H1 (cell line): ENCODE data around the gene CAPN14. TPM values are rescaled to one million over a fixed set of nuclear protein-coding genes. Genes with fewer than 3 reads are reported as not detected.

ENCODE experiments used
- CTCF ChIA-PET: fragments of 300-600 bp; sonication (Branson Sonifier 250); formaldehyde crosslinking; loops from one replicate; lab custom pipeline; 2021; ENCODE audit not compliant: partially characterized antibody; lab: Charles Lee
- POLR2A ChIA-PET: fragments of 300-600 bp; sonication (Branson Sonifier 250); formaldehyde crosslinking; loops from one replicate; lab custom pipeline; 2021; ENCODE audit warnings: inconsistent platforms; ENCODE audit not compliant: partially characterized antibody; lab: Charles Lee
- DNase-seq, 2 experiments: peaks; one replicate each; pipeline versions ENCODE4 v3.0.0 to v3.0.0-alpha.2; 2010 to 2022; ENCODE audit warnings: low spot score in 2 of 2, low read depth in 1 of 2, mixed read lengths in 1 of 2
- FAIRE-seq: peaks from 2 replicates; lab custom pipeline; 2011; peaks lifted over from hg19 to GRCh38; lab: Jason Lieb, UNC
- H2AFZ ChIP-seq: 2 replicates; pipeline ENCODE4 v1.8.1; 2012; ENCODE audit warnings: low read length, inconsistent platforms
- H2AK5ac ChIP-seq: 2 replicates; pipeline ENCODE4 v1.6.1; 2013; ENCODE audit warnings: low read depth, low read length
- H2BK120ac ChIP-seq: replicated peaks from 2 replicates; pipeline ENCODE3; 2013; ENCODE audit warnings: low read depth, low read length, inconsistent platforms
- H2BK12ac ChIP-seq: 2 replicates; pipeline ENCODE4 v1.6.1; 2013; ENCODE audit warnings: low read depth, low read length
- H2BK15ac ChIP-seq: 2 replicates; pipeline ENCODE4 v1.6.1; 2013; ENCODE audit warnings: low read length
- H2BK20ac ChIP-seq: 2 replicates; pipeline ENCODE4 v1.6.1; 2013; ENCODE audit warnings: low read length
- H2BK5ac ChIP-seq: 2 replicates; pipeline ENCODE4 v1.6.1; 2013; ENCODE audit warnings: low read depth, low read length
- H3K14ac ChIP-seq: 2 replicates; pipeline ENCODE4 v1.6.1; 2013; ENCODE audit warnings: inconsistent platforms; ENCODE audit not compliant: insufficient read length
- H3K18ac ChIP-seq: 2 replicates; pipeline ENCODE4 v1.6.1; 2013; ENCODE audit warnings: low read length; ENCODE audit errors: extremely low read depth
- H3K23ac ChIP-seq: 2 replicates; pipeline ENCODE4 v1.6.1; 2013; ENCODE audit warnings: inconsistent platforms; ENCODE audit not compliant: insufficient read length
- H3K23me2 ChIP-seq: 2 replicates; pipeline ENCODE4 v1.6.1; 2013; ENCODE audit warnings: low read depth, low read length
- H3K27ac ChIP-seq: 2 replicates; pipeline ENCODE4 v1.6.1; 2011; ENCODE audit warnings: low read depth, low read length, inconsistent platforms
- H3K27me3 ChIP-seq, 4 experiments: replicated peaks in 1 of 4; 1 replicate in 1 of 4; 2 replicates in 3 of 4; pipeline versions ENCODE4 v1.6.1 to v1.8.1; 2011 to 2013; ENCODE audit warnings: low read length in 3 of 4, mild to moderate bottlenecking in 3 of 4, inconsistent platforms in 2 of 4, mixed read lengths in 2 of 4, moderate library complexity in 1 of 4; ENCODE audit not compliant: control insufficient read depth in 3 of 4, insufficient read depth in 3 of 4; ENCODE audit errors: extremely low read depth in 1 of 4
- H3K36me3 ChIP-seq, 4 experiments: 2 replicates each; pipeline versions ENCODE4 v1.6.1 to v1.8.1; 2011 to 2013; ENCODE audit warnings: mild to moderate bottlenecking in 4 of 4, low read length in 3 of 4, moderate library complexity in 2 of 4, control low read depth in 1 of 4, inconsistent platforms in 1 of 4; ENCODE audit not compliant: insufficient read depth in 4 of 4, control insufficient read depth in 2 of 4
- H3K4ac ChIP-seq: replicated peaks from 2 replicates; pipeline ENCODE3; 2013; ENCODE audit warnings: low read length, low read depth, mixed read lengths, inconsistent platforms; ENCODE audit not compliant: insufficient read length
- H3K4me1 ChIP-seq, 4 experiments: replicated peaks in 1 of 4; 1 replicate in 1 of 4; 2 replicates in 3 of 4; pipeline versions ENCODE4 v1.6.1 to v1.8.1; 2011 to 2013; ENCODE audit warnings: low read length in 3 of 4, inconsistent platforms in 2 of 4, mixed read lengths in 1 of 4; ENCODE audit not compliant: insufficient read depth in 4 of 4, control insufficient read depth in 3 of 4
- H3K4me2 ChIP-seq, 2 experiments: 2 replicates each; pipeline versions ENCODE4 v1.6.1 to v1.8.1; 2011 to 2013; ENCODE audit warnings: low read depth in 2 of 2, low read length in 2 of 2, control low read depth in 1 of 2, inconsistent platforms in 1 of 2, mild to moderate bottlenecking in 1 of 2; ENCODE audit not compliant: insufficient read depth in 1 of 2
- H3K4me3 ChIP-seq, 4 experiments: fragments of 200-600, 300-600 bp in 1 of 4; sonication (generic), shearing (Covaris generic), sonication (Bioruptor Twin) in 1 of 4; 2 replicates each; pipeline versions ENCODE4 v1.5.1 to v1.8.1; 2011 to 2016; ENCODE audit warnings: low read length in 4 of 4, low read depth in 3 of 4, control low read depth in 2 of 4, inconsistent platforms in 2 of 4, mild to moderate bottlenecking in 2 of 4, mixed read lengths in 1 of 4, moderate library complexity in 1 of 4; ENCODE audit not compliant: insufficient read depth in 2 of 4; ENCODE audit errors: extremely low read depth in 1 of 4
- H3K56ac ChIP-seq: replicated peaks from 2 replicates; pipeline ENCODE3; 2013; ENCODE audit warnings: low read depth, mild to moderate bottlenecking, mixed read lengths, low read length, inconsistent platforms; ENCODE audit not compliant: insufficient read length
- H3K79me1 ChIP-seq: 2 replicates; pipeline ENCODE4 v1.6.1; 2013; ENCODE audit warnings: low read depth, low read length, control low read depth
- H3K79me2 ChIP-seq, 2 experiments: 2 replicates each; pipeline versions ENCODE4 v1.6.1 to v1.8.1; 2012 to 2013; ENCODE audit warnings: low read length in 2 of 2, mild to moderate bottlenecking in 2 of 2, inconsistent platforms in 1 of 2; ENCODE audit not compliant: insufficient read depth in 2 of 2, control insufficient read depth in 1 of 2
- H3K9ac ChIP-seq, 4 experiments: replicated peaks in 1 of 4; 1 replicate in 1 of 4; 2 replicates in 3 of 4; pipeline versions ENCODE4 v1.6.1 to v1.8.1; 2011 to 2013; ENCODE audit warnings: low read depth in 3 of 4, low read length in 3 of 4, control low read depth in 2 of 4, mild to moderate bottlenecking in 2 of 4, moderate library complexity in 2 of 4, inconsistent platforms in 1 of 4; ENCODE audit errors: extremely low read depth in 1 of 4
- H3K9me3 ChIP-seq, 2 experiments: 2 replicates each; pipeline versions ENCODE4 v1.6.1 to v1.8.1; 2012 to 2013; ENCODE audit warnings: mild to moderate bottlenecking in 2 of 2, moderate library complexity in 2 of 2, control low read depth in 1 of 2, inconsistent platforms in 1 of 2, low read depth in 1 of 2, low read length in 1 of 2, mixed read lengths in 1 of 2; ENCODE audit not compliant: insufficient read depth in 2 of 2
- H4K20me1 ChIP-seq, 2 experiments: replicated peaks in 1 of 2; 2 replicates each; pipeline versions ENCODE3 to v1.8.1; 2011 to 2013; ENCODE audit warnings: inconsistent platforms in 2 of 2, low read length in 2 of 2, mild to moderate bottlenecking in 1 of 2; ENCODE audit not compliant: insufficient read depth in 2 of 2, control insufficient read depth in 1 of 2
- H4K5ac ChIP-seq: 2 replicates; pipeline ENCODE4 v1.6.1; 2013; ENCODE audit warnings: low read length, low read depth, mixed read lengths, inconsistent platforms; ENCODE audit not compliant: insufficient read length
- H4K8ac ChIP-seq: 2 replicates; pipeline ENCODE4 v1.8.0; 2013; ENCODE audit warnings: mild to moderate bottlenecking, moderate library complexity, low read length, inconsistent platforms; ENCODE audit not compliant: insufficient read depth; ENCODE audit errors: extremely low read depth
- H4K91ac ChIP-seq: replicated peaks from 2 replicates; pipeline ENCODE3; 2013; ENCODE audit warnings: low read length, mixed read lengths, inconsistent platforms; ENCODE audit not compliant: insufficient read length
- CREB1 ChIP-seq: IDR thresholded peaks from 2 replicates; pipeline ENCODE4 v1.6.1; 2012; ENCODE audit warnings: inconsistent platforms
- CTBP2 ChIP-seq: IDR thresholded peaks from 2 replicates; pipeline ENCODE4 v1.7.0; 2011; ENCODE audit warnings: borderline replicate concordance, mild to moderate bottlenecking, moderate library complexity, mixed read lengths, low read length; ENCODE audit not compliant: insufficient read depth, insufficient read length
- FOSL1 ChIP-seq: IDR thresholded peaks from 2 replicates; pipeline ENCODE4 v1.6.1; 2011; ENCODE audit warnings: mild to moderate bottlenecking, low read depth, low read length, moderate library complexity; ENCODE audit not compliant: insufficient read depth
- GABPA ChIP-seq: IDR thresholded peaks from 2 replicates; pipeline ENCODE4 v1.6.1; 2011; ENCODE audit warnings: mild to moderate bottlenecking, low read length, moderate library complexity, borderline replicate concordance; ENCODE audit not compliant: insufficient read depth
- MAX ChIP-seq: IDR thresholded peaks from 2 replicates; pipeline ENCODE4 v1.6.1; 2012; ENCODE audit warnings: inconsistent platforms
- RFX5 ChIP-seq: IDR thresholded peaks from 2 replicates; pipeline ENCODE4 v1.6.1; 2011; ENCODE audit warnings: low read depth, low read length, improper control_type of control experiment, borderline replicate concordance
- RXRA ChIP-seq: IDR thresholded peaks from 2 replicates; pipeline ENCODE4 v1.6.1; 2011; ENCODE audit warnings: low read depth, mild to moderate bottlenecking, low read length, moderate library complexity; ENCODE audit not compliant: insufficient read depth
- SP4 ChIP-seq: IDR thresholded peaks from 2 replicates; pipeline ENCODE4 v1.6.1; 2012; ENCODE audit warnings: low read length, inconsistent platforms
- USF2 ChIP-seq: IDR thresholded peaks from 2 replicates; pipeline ENCODE4 v1.6.1; 2011; ENCODE audit warnings: low read length, improper control_type of control experiment
- ZNF274 ChIP-seq: IDR thresholded peaks from 2 replicates; pipeline ENCODE4 v1.7.0; 2012; ENCODE audit warnings: low read length, borderline replicate concordance; ENCODE audit errors: extremely low read depth
- WGBS, 2 experiments: shearing (Covaris generic) in 1 of 2; methylation state at CpG; one replicate each; pipeline versions ENCODE4 v1.1.6 to v1.1.7; 2013 to 2015; ENCODE audit warnings: low lambda C conversion rate in 2 of 2, mixed read lengths in 2 of 2, inconsistent platforms in 1 of 2, low coverage in 1 of 2, missing lambda C conversion rate in 1 of 2; ENCODE audit not compliant: insufficient replicate concordance in 2 of 2, insufficient coverage in 1 of 2, insufficient read length in 1 of 2; ENCODE audit errors: extremely low coverage in 1 of 2, missing lambda C conversion rate in 1 of 2; 5-methylcytosine and 5-hydroxymethylcytosine counted together
- polyA plus RNA-seq, 7 experiments: library from polyadenylated mRNA; depleted of rRNA in 3 of 7; stranded (reverse) in 5 of 7; unstranded in 2 of 7; fragments of >200 nt in 5 of 7; fragments of 200-250 nt in 2 of 7; gene quantifications; 1 replicate in 5 of 7; 2 replicates in 1 of 7; 4 replicates in 1 of 7; pipeline versions ENCODE4 v1.2.1 to v1.2.3, GENCODE V29; 2011 to 2013; ENCODE audit warnings: missing spikeins in 2 of 7, mixed read lengths in 2 of 7
- total RNA-seq: library from RNA; stranded (reverse); fragmentation: NEBNext Ultra II Directional; extraction: Animal tissue kit (Norgen Biotek cat#: 25700); gene quantifications from 2 replicates; pipeline ENCODE4 v1.2.1, GENCODE V29; 2021

The CAPN14 gene
- total and polyA plus RNA-seq, 2 of the 8 experiments (the other 6 are each of a cell fraction or from before 2014, with no cell fraction given), result 0.07 TPM; not detected in 1

DNA sequence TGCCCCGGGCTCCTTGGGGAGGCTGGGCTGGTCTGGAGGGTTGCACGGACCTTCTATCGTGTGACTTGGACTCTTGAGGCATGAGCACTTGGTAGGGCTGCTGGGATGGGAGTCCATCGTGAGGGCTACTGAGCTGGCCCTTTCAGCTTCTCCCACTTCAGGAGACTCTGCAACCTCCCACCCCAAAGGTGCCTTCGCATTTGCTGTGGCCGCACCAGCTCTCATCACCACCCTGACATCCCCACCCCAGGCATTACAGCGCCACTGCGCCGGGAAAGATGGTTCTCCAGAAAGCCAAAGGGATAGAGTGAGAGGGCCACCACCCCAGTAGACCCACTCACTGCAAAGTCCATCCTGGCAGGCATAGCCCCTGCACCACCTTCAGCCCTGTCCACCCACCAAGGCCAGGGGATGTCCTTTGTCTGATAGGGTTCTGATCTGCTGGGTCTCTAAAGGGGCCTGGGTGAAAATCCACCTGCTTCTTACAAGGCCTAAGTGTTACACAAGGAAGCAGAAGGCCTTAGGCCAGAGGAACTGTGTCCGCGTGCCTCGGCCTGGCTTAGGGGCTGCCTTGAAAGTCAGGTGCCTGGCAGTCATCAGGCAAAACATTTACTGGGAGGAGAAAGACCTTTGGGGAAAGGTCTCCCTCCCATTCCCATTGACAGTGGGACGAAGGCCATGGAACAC lies 21.7 kb upstream of the CAPN14 start:
- ChIA-PET POLR2A (interaction anchor here (1.2 kb wide), 1 partner anchor 12 kb away, joined by 3 read pairs; no protein-coding TSS in a partner anchor), CTCF (interaction anchor here (0.9 to 1.3 kb wide), 2 partner anchors 10 to 54 kb away, joined by 3 read pairs; no protein-coding TSS in a partner anchor)
- H2BK5ac ChIP-seq, result no peak overlapping the region
- H3K27me3 ChIP-seq, result peaks cover 0 to 8% (median 5%) of the 10 kb centered on the region in 4 experiments; a peak in 4 of 7 replicates
- H3K4me1 ChIP-seq, result peaks cover 0 to 6% (median 4%) of the 10 kb centered on the region in 4 experiments; a peak in 4 of 7 replicates
- peaks cover 5% of the 10 kb centered on the region; the same call in 1 of the 2 replicates for H3K23me2 ChIP-seq
- H3K4me2 ChIP-seq, result no peak overlapping the region
- H3K56ac ChIP-seq, result no peak overlapping the region
- H3K27ac ChIP-seq, result no peak overlapping the region
- no peak overlapping the region for H4K8ac ChIP-seq
- FAIRE-seq, result no peak
- H4K91ac ChIP-seq, result no peak overlapping the region
- TF ChIP-seq GABPA (no peak), MAX (no peak), ZNF274 (no peak), CREB1 (no peak), USF2 (no peak), SP4 (no peak), CTBP2 (no peak), RXRA (no peak), RFX5 (no peak), FOSL1 (no peak)
- no peaks in the 10 kb centered on the region for H3K79me2 ChIP-seq
- no peak overlapping the region for H3K4ac ChIP-seq
- no peak overlapping the region for H2AK5ac ChIP-seq
- H3K4me3 ChIP-seq, result no peak overlapping the region
- WGBS, 2 experiments, result 91% methylated on average over 13 of the region's 13 CpGs; no CpG with 5 or more reads in 1 of the 2 experiments
- no peak overlapping the region for H4K5ac ChIP-seq
- no peak overlapping the region for H2BK15ac ChIP-seq
- no peak overlapping the region for H3K18ac ChIP-seq
- no peaks in the 10 kb centered on the region for H3K9me3 ChIP-seq
- no peak for DNase-seq
- no peak overlapping the region for H2AFZ ChIP-seq
- no peak overlapping the region for H2BK20ac ChIP-seq
- H2BK120ac ChIP-seq, result no peak overlapping the region
- H3K79me1 ChIP-seq, result no peaks in the 10 kb centered on the region; the same call in 1 of the 2 replicates
- no peak overlapping the region for H3K23ac ChIP-seq
- H3K14ac ChIP-seq, result no peak overlapping the region
- H3K36me3 ChIP-seq, result no peaks in the 10 kb centered on the region
- H3K9ac ChIP-seq, result no peak overlapping the region
- no peak overlapping the region for H2BK12ac ChIP-seq
- peaks cover 0 to 1% of the 10 kb centered on the region in 2 experiments for H4K20me1 ChIP-seq
